K562 (cell line): Measurements from ENCODE around the gene NRN1L. TPM values are rescaled to one million over a fixed set of nuclear protein-coding genes. Genes with fewer than 3 reads are reported as not detected.

Experiments
- C11orf30 ChIP-seq: fragments of 450-650 bp; IDR thresholded peaks from 2 replicates; pipeline ENCODE4 v1.6.1; 2016; ENCODE audit warnings: low read depth, mild to moderate bottlenecking
- CREBBP ChIP-seq: IDR thresholded peaks from one replicate; pipeline ENCODE4 v1.6.1; 2012; ENCODE audit warnings: low read depth, mild to moderate bottlenecking, control low read depth, inconsistent platforms, low read length
- EHMT2 ChIP-seq: fragments of 450-650 bp; IDR thresholded peaks from 2 replicates; pipeline ENCODE4 v1.6.1; 2018; ENCODE audit warnings: antibody characterized with exemption
- ELF2 ChIP-seq: fragments of 250-450 bp; sonication (Bioruptor Pico); IDR thresholded peaks from 2 replicates; pipeline ENCODE4 v1.5.0; 2021; ENCODE audit warnings: mild to moderate bottlenecking
- EP400 ChIP-seq: fragments of 450-650 bp; IDR thresholded peaks from 2 replicates; pipeline ENCODE4 v1.6.1; 2017; ENCODE audit warnings: antibody characterized with exemption, mild to moderate bottlenecking, moderate library complexity
- ETV5 ChIP-seq: sonication (generic); formaldehyde crosslinking; IDR thresholded peaks from 2 replicates; pipeline ENCODE4 v1.4.0; 2020; ENCODE audit warnings: low read depth, mild to moderate bottlenecking, missing genetic modification reagents
- EZH2 ChIP-seq: IDR thresholded peaks from 2 replicates; pipeline ENCODE4 v1.6.1; 2012; ENCODE audit warnings: low read depth, mild to moderate bottlenecking, inconsistent platforms, low read length, borderline replicate concordance
- GABPB2 ChIP-seq: fragments of 250-450 bp; sonication (Bioruptor Pico); conservative IDR thresholded peaks from 2 replicates; pipeline ENCODE4 v1.5.1; 2021; ENCODE audit warnings: mild to moderate bottlenecking
- GTF2F1 ChIP-seq: IDR thresholded peaks from 2 replicates; pipeline ENCODE4 v1.6.1; 2011; ENCODE audit warnings: low read depth, low read length, improper control_type of control experiment
- HLTF ChIP-seq: fragments of 450-650 bp; IDR thresholded peaks from 2 replicates; pipeline ENCODE4 v1.6.1; 2016
- HNRNPH1 ChIP-seq: fragments of 200-400 bp; formaldehyde crosslinking; optimal IDR thresholded peaks from 2 replicates; pipeline ENCODE3; 2017; ENCODE audit warnings: low read depth, mild to moderate bottlenecking, low read length, moderate library complexity
- HNRNPK ChIP-seq: fragments of 200-400 bp; formaldehyde crosslinking; IDR thresholded peaks from one replicate; pipeline ENCODE4 v1.6.1; 2018; ENCODE audit warnings: mild to moderate bottlenecking, low read depth, low read length; ENCODE audit not compliant: poor library complexity, severe bottlenecking
- KAT2B ChIP-seq: IDR thresholded peaks from one replicate; pipeline ENCODE4 v1.6.1; 2012; ENCODE audit warnings: low read depth, mild to moderate bottlenecking, control low read depth, inconsistent platforms, low read length, moderate library complexity
- LCOR ChIP-seq: sonication (generic); formaldehyde crosslinking; IDR thresholded peaks from 2 replicates; pipeline ENCODE4 v1.8.0; 2022; ENCODE audit warnings: mild to moderate bottlenecking, missing genetic modification reagents
- MIER1 ChIP-seq: fragments of 450-650 bp; IDR thresholded peaks from 2 replicates; pipeline ENCODE4 v1.6.1; 2016; ENCODE audit warnings: antibody characterized with exemption, mild to moderate bottlenecking, low read depth
- NCOA1 ChIP-seq: fragments of 450-650 bp; IDR thresholded peaks from 2 replicates; pipeline ENCODE4 v1.6.1; 2016; ENCODE audit warnings: low read depth
- PHTF2 ChIP-seq: fragments of 250-450 bp; sonication (Bioruptor Pico); IDR thresholded peaks from 2 replicates; pipeline ENCODE4 v1.5.0; 2021; ENCODE audit warnings: mild to moderate bottlenecking
- PYGO2 ChIP-seq: fragments of 450-650 bp; IDR thresholded peaks from 2 replicates; pipeline ENCODE4 v1.6.1; 2016; ENCODE audit warnings: mild to moderate bottlenecking, missing genetic modification characterization, moderate library complexity, missing compliant biosample characterization
- RB1 ChIP-seq: fragments of 450-650 bp; IDR thresholded peaks from 2 replicates; pipeline ENCODE4 v1.6.1; 2017; ENCODE audit warnings: low read depth, mild to moderate bottlenecking
- SOX6 ChIP-seq: fragments of 450-650 bp; IDR thresholded peaks from 2 replicates; pipeline ENCODE4 v1.6.1; 2014; ENCODE audit warnings: mild to moderate bottlenecking
- SP2 ChIP-seq: IDR thresholded peaks from 2 replicates; pipeline ENCODE4 v1.6.1; 2011; ENCODE audit warnings: mild to moderate bottlenecking, low read depth, low read length, moderate library complexity; ENCODE audit not compliant: poor library complexity, severe bottlenecking; ENCODE audit errors: extremely low read depth
- TBL1XR1 ChIP-seq, 2 experiments: IDR thresholded peaks; 2 replicates each; pipeline ENCODE4 v1.6.1; 2012; ENCODE audit warnings: improper control_type of control experiment in 2 of 2, low read length in 2 of 2, mild to moderate bottlenecking in 1 of 2
- ZBTB7A ChIP-seq: IDR thresholded peaks from 2 replicates; pipeline ENCODE4 v1.6.1; 2011; ENCODE audit warnings: low read depth, mild to moderate bottlenecking, low read length, moderate library complexity, borderline replicate concordance; ENCODE audit not compliant: control insufficient read depth
- ZNF311 ChIP-seq: fragments of 250-450 bp; sonication (Bioruptor Pico); IDR thresholded peaks from 2 replicates; pipeline ENCODE4 v1.4.0; 2020; ENCODE audit warnings: mild to moderate bottlenecking, moderate library complexity
- ZNF445 ChIP-seq: fragments of 250-450 bp; sonication (Bioruptor Pico); IDR thresholded peaks from 2 replicates; pipeline ENCODE4 v1.4.0; 2020; ENCODE audit warnings: low read depth, mild to moderate bottlenecking, moderate library complexity
- polyA plus RNA-seq, 8 experiments: library from polyadenylated mRNA; depleted of rRNA in 4 of 8; stranded (reverse) in 5 of 8; unstranded in 3 of 8; fragments of >200 nt; fragmentation: Nextera tagmentation in 2 of 8; fragmentation: Illumina TruSeq in 1 of 8; extraction: Ambion mirVana in 2 of 8; extraction: Trizol in 1 of 8; gene quantifications; 2 replicates each; pipeline versions ENCODE4 v1.2.1 to v1.2.3, GENCODE V29; 2011 to 2014; ENCODE audit warnings: inconsistent platforms in 1 of 8, missing spikeins in 1 of 8
- total RNA-seq, 7 experiments: library from RNA; depleted of rRNA in 6 of 7; stranded (reverse); fragments of >200 nt in 6 of 7; fragmentation: Illumina TruSeq in 2 of 7; extraction: Trizol in 2 of 7; gene quantifications; 2 replicates each; pipeline versions ENCODE4 v1.2.1 to v1.2.3, GENCODE V29; 2011 to 2021; ENCODE audit warnings: low replicate concordance in 1 of 7
- TF ChIP-seq, protein P1 (sequence below): fragments of 250-450 bp; sonication (Bioruptor Pico); IDR thresholded peaks from 2 replicates; pipeline ENCODE4 v1.8.0; 2022; ENCODE audit warnings: inconsistent platforms
- TF ChIP-seq, protein P2 (sequence below): fragments of 150-350 bp; conservative IDR thresholded peaks from 2 replicates; pipeline ENCODE4 v1.6.1; 2014; ENCODE audit warnings: low read length

The NRN1L gene
- total and polyA plus RNA-seq, 9 of the 15 experiments (the other 6 are each of a cell fraction or from before 2014, with no cell fraction given): 0.22 to 0.86 (median 0.61) TPM; not detected in 5

DNA sequence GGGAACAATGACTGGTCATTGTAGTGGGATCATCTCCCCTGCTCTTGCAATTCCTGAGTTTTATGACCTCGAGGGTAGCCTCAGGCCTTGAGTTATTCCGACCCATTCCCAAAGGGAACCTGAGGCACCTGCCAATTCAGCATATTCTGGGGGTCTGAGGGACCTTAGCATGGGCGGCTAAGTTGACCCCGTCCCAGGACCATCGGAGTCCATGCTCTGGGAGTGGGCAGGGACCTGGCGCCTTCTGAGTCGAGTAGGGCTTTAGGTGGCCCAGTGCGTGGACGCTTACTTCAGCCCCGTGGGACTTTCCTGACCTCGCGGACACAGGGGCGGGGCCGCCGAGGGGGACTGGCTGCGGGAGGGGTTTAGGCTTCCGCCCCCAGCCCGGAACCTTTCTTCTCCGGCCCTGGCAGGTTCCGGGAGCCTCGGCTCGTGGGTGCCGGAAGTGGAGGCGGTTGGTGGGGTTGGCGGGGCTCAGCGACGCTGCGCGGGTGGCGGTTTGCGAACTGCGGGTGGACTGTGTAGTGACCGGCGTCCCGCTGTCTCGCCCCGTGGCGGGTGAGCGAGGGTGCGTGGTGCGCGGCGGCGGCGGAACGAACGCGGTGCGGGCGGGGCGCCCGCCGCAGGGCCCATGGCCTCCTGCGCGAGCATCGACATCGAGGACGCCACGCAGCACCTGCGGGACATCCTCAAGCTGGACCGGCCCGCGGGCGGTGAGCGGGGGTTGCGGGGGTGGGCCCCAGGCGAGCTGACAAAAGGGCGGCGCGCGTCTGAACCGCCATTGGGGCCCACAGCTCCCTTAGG, 11.9 kb upstream of the NRN1L start, which contains the start of gene EDC4 (continued):
- TF ChIP-seq LCOR (CRISPR knock-in tag) (peak; percentile 86), CREBBP (no peak), KAT2B (no peak), ELF2 (CRISPR knock-in tag) (peak; percentile 77; the same call in 1 of the 2 replicates), ZNF311 (CRISPR knock-in tag) (no peak), GABPB2 (CRISPR knock-in tag) (no peak), EHMT2 (no peak), TBL1XR1 (IDR thresholded peaks at IDR 0.05; ENCODE audit: low read length in 2 of 2) (peak; percentile 31 to 84; a peak in 2 of 4 replicates), NCOA1 (peak; percentile 98), ETV5 (CRISPR knock-in tag) (peak; percentile 93), HLTF (no peak; the same call in 1 of the 2 replicates), ZBTB7A (peak; percentile 89; the same call in 1 of the 2 replicates), RB1 (peak; percentile 95), SOX6 (peak; percentile 64), C11orf30 (peak; percentile 90), PHTF2 (no peak), EP400 (peak; percentile 90), PYGO2 (tag) (no peak), HNRNPK (no peak), EZH2 (no peak), ZNF445 (CRISPR knock-in tag) (no peak; the same call in 1 of the 2 replicates), GTF2F1 (no peak), SP2 (no peak), MIER1 (no peak), HNRNPH1 (no peak)
- TF ChIP-seq, protein P1, sequence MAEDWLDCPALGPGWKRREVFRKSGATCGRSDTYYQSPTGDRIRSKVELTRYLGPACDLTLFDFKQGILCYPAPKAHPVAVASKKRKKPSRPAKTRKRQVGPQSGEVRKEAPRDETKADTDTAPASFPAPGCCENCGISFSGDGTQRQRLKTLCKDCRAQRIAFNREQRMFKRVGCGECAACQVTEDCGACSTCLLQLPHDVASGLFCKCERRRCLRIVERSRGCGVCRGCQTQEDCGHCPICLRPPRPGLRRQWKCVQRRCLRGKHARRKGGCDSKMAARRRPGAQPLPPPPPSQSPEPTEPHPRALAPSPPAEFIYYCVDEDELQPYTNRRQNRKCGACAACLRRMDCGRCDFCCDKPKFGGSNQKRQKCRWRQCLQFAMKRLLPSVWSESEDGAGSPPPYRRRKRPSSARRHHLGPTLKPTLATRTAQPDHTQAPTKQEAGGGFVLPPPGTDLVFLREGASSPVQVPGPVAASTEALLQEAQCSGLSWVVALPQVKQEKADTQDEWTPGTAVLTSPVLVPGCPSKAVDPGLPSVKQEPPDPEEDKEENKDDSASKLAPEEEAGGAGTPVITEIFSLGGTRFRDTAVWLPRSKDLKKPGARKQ (CRISPR knock-in tag): no peak
- TF ChIP-seq, protein P2, sequence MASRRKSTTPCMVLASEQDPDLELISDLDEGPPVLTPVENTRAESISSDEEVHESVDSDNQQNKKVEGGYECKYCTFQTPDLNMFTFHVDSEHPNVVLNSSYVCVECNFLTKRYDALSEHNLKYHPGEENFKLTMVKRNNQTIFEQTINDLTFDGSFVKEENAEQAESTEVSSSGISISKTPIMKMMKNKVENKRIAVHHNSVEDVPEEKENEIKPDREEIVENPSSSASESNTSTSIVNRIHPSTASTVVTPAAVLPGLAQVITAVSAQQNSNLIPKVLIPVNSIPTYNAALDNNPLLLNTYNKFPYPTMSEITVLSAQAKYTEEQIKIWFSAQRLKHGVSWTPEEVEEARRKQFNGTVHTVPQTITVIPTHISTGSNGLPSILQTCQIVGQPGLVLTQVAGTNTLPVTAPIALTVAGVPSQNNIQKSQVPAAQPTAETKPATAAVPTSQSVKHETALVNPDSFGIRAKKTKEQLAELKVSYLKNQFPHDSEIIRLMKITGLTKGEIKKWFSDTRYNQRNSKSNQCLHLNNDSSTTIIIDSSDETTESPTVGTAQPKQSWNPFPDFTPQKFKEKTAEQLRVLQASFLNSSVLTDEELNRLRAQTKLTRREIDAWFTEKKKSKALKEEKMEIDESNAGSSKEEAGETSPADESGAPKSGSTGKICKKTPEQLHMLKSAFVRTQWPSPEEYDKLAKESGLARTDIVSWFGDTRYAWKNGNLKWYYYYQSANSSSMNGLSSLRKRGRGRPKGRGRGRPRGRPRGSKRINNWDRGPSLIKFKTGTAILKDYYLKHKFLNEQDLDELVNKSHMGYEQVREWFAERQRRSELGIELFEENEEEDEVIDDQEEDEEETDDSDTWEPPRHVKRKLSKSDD: peak; percentile 20; the same call in 1 of the 2 replicates
